ENCODE measurements around the gene MICU2. TPM values are rescaled to one million over a fixed set of nuclear protein-coding genes. Genes with fewer than 3 reads are reported as not detected.

MICU2 gene
- total RNA-seq, 1 experiment from 2014 or later, result 16.3 TPM

DNA sequence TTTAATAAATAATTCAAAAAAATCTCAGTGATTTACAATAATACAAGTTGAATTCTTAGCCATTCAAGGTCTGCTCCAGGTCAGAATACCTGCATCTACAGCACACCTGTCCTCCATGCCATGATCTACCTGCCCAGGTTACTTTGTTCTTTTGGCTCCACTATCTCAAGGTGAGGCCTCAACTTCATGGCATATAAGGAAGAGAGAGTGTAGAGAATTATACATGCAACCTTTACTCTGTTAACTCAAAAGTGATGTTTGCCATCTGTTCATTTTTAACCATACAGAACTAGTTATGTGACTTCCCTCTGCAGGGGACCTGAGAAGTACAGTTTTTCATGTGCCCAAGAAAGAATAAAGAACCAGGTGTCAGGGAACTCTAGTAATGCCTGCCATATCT, 28.2 kb upstream of the MICU2 start:
- DNase-seq, result no peak
- Mint-ChIP-seq H3K4me1 (ENCODE audit: low read depth, unreplicated experiment) (peaks cover 13% of the 10 kb centered on the region), H3K27me3 (ENCODE audit: unreplicated experiment) (no peaks in the 10 kb centered on the region), H3K4me3 (ENCODE audit: low read depth, unreplicated experiment) (no peak overlapping the region), H3K36me3 (ENCODE audit: insufficient read depth, unreplicated experiment) (no peaks in the 10 kb centered on the region), H3K9me3 (ENCODE audit: low read depth, unreplicated experiment) (no peaks in the 10 kb centered on the region), H3K27ac (ENCODE audit: unreplicated experiment) (no peak overlapping the region)
- intact Hi-C loops (cut with micrococcal nuclease; ENCODE audit: unreplicated experiment), result loop anchor here (10.0 kb wide), 1 partner anchor 203 kb away; no protein-coding TSS in a partner anchor
- CTCF ChIA-PET, result no interaction called here
- no TSS peak for BruUV-seq (replicated peaks)
- TF ChIP-seq, protein P1, sequence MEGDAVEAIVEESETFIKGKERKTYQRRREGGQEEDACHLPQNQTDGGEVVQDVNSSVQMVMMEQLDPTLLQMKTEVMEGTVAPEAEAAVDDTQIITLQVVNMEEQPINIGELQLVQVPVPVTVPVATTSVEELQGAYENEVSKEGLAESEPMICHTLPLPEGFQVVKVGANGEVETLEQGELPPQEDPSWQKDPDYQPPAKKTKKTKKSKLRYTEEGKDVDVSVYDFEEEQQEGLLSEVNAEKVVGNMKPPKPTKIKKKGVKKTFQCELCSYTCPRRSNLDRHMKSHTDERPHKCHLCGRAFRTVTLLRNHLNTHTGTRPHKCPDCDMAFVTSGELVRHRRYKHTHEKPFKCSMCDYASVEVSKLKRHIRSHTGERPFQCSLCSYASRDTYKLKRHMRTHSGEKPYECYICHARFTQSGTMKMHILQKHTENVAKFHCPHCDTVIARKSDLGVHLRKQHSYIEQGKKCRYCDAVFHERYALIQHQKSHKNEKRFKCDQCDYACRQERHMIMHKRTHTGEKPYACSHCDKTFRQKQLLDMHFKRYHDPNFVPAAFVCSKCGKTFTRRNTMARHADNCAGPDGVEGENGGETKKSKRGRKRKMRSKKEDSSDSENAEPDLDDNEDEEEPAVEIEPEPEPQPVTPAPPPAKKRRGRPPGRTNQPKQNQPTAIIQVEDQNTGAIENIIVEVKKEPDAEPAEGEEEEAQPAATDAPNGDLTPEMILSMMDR (IDR thresholded peaks at IDR 0.05; ENCODE audit: unreplicated experiment), result no peak

GRCh38 chr13:21625366-21625765, 21.4 kb upstream of the MICU2 start:
- Mint-ChIP-seq H3K36me3 (ENCODE audit: insufficient read depth, unreplicated experiment) (no peaks in the 10 kb centered on the region), H3K9me3 (ENCODE audit: low read depth, unreplicated experiment) (no peaks in the 10 kb centered on the region), H3K4me3 (ENCODE audit: low read depth, unreplicated experiment) (no peak overlapping the region), H3K4me1 (ENCODE audit: low read depth, unreplicated experiment) (no peaks in the 10 kb centered on the region), H3K27me3 (ENCODE audit: unreplicated experiment) (peaks cover 18% of the 10 kb centered on the region), H3K27ac (ENCODE audit: unreplicated experiment) (no peak overlapping the region)
- CTCF ChIA-PET, result interaction anchor here (0.6 to 1.0 kb wide), 3 partner anchors 13 to 1171 kb away, joined by 3 to 5 read pairs (median 4); no protein-coding TSS in a partner anchor
- BruUV-seq (replicated peaks), result no TSS peak
- TF ChIP-seq, protein P1 (IDR thresholded peaks at IDR 0.05; ENCODE audit: unreplicated experiment), result no peak
- intact Hi-C loops (cut with micrococcal nuclease; ENCODE audit: unreplicated experiment), result loop anchor here (2.0 to 5.0 kb wide), 2 partner anchors 652 to 1131 kb away; no protein-coding TSS in a partner anchor
- peak; percentile 14 for DNase-seq

DNA sequence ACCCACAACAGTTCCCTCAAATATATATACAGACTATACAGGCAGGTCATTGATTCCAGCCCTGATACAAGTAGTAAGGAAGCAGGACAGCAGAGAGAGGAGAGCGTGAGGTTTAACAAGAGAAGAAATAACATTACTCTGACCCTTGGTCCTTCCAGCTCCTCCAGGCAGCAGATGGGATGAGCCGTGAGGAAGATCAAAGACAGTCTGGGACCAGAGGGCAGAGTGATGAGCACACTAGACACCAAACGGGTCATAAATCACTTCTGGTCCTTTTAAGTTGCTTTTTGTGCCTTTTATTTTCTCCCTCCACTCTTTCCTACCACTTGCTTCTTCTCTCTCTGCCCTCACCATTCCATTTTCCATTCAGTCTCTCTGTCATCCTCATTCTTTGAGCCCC, 16.9 kb upstream of the MICU2 start:
- intact Hi-C loops (cut with micrococcal nuclease; ENCODE audit: unreplicated experiment), result no loop called here
- H3K36me3 Mint-ChIP-seq (ENCODE audit: insufficient read depth, unreplicated experiment), result no peaks in the 10 kb centered on the region
- H3K9me3 Mint-ChIP-seq (ENCODE audit: low read depth, unreplicated experiment), result no peaks in the 10 kb centered on the region
- TF ChIP-seq, protein P1 (IDR thresholded peaks at IDR 0.05; ENCODE audit: unreplicated experiment), result no peak
- CTCF ChIA-PET, result interaction anchor here (1.0 kb wide), 1 partner anchor 17 kb away, joined by 4 read pairs; the partner anchor contains the start of gene MICU2
- H3K27me3 Mint-ChIP-seq (ENCODE audit: unreplicated experiment), result peaks cover 18% of the 10 kb centered on the region
- DNase-seq, result no peak
- no peak overlapping the region for H3K27ac Mint-ChIP-seq (ENCODE audit: unreplicated experiment)
- H3K4me3 Mint-ChIP-seq (ENCODE audit: low read depth, unreplicated experiment), result no peak overlapping the region
- no peaks in the 10 kb centered on the region for H3K4me1 Mint-ChIP-seq (ENCODE audit: low read depth, unreplicated experiment)
- BruUV-seq (replicated peaks), result no TSS peak

GRCh38 chr13:21619633-21620220, 15.8 kb upstream of the MICU2 start:
- CTCF ChIA-PET, result interaction anchor here (1.0 kb wide), 1 partner anchor 16 kb away, joined by 4 read pairs; the partner anchor contains the start of gene MICU2
- no peak for DNase-seq
- no peak overlapping the region for H3K4me3 Mint-ChIP-seq (ENCODE audit: low read depth, unreplicated experiment)
- no peak overlapping the region for H3K27ac Mint-ChIP-seq (ENCODE audit: unreplicated experiment)
- H3K36me3 Mint-ChIP-seq (ENCODE audit: insufficient read depth, unreplicated experiment), result no peaks in the 10 kb centered on the region
- H3K4me1 Mint-ChIP-seq (ENCODE audit: low read depth, unreplicated experiment), result no peaks in the 10 kb centered on the region
- no TSS peak for BruUV-seq (replicated peaks)
- TF ChIP-seq, protein P1 (IDR thresholded peaks at IDR 0.05; ENCODE audit: unreplicated experiment), result no peak
- intact Hi-C loops (cut with micrococcal nuclease; ENCODE audit: unreplicated experiment), result no loop called here
- H3K9me3 Mint-ChIP-seq (ENCODE audit: low read depth, unreplicated experiment), result no peaks in the 10 kb centered on the region
- H3K27me3 Mint-ChIP-seq (ENCODE audit: unreplicated experiment), result peaks cover 18% of the 10 kb centered on the region
